Duodenal mucosa (tissue), 2 donors: Measurements from ENCODE around the gene ITPR1.

Experiments
- H3K27ac ChIP-seq: one replicate; pipeline ENCODE4 v1.7.0; 2013; ENCODE audit warnings: low read depth, low read length
- H3K27me3 ChIP-seq, 2 donors: one replicate each; pipeline ENCODE4 v1.7.0; 2013; ENCODE audit warnings: low read length in 2 of 2, control low read depth in 1 of 2; ENCODE audit not compliant: insufficient read depth in 2 of 2, control insufficient read depth in 1 of 2
- H3K36me3 ChIP-seq, 2 donors: one replicate each; pipeline ENCODE4 v1.7.0; 2013; ENCODE audit warnings: low read length in 2 of 2, control low read depth in 1 of 2; ENCODE audit not compliant: insufficient read depth in 2 of 2, control insufficient read depth in 1 of 2
- H3K4me1 ChIP-seq, 2 donors: one replicate each; pipeline ENCODE4 v1.7.0; 2013; ENCODE audit warnings: low read length in 2 of 2, control low read depth in 1 of 2; ENCODE audit not compliant: insufficient read depth in 2 of 2, control insufficient read depth in 1 of 2
- H3K4me3 ChIP-seq, 2 donors: one replicate each; pipeline ENCODE4 v1.7.0; 2013; ENCODE audit warnings: low read length in 2 of 2, low read depth in 1 of 2
- H3K9ac ChIP-seq, 2 donors: one replicate each; pipeline ENCODE4 v1.7.0; 2013; ENCODE audit warnings: low read length in 2 of 2, low read depth in 1 of 2
- H3K9me3 ChIP-seq, 2 donors: one replicate each; pipeline ENCODE4 v1.7.0; 2013; ENCODE audit warnings: low read length in 2 of 2, control low read depth in 1 of 2; ENCODE audit not compliant: control insufficient read depth in 1 of 2

The ITPR1 gene

GRCh38 chr3:4497843-4498324, 4.7 kb downstream of the ITPR1 start:
- Histone ChIP-seq H3K4me1 (peaks cover 12 to 21% of the 10 kb centered on the region in 2 donors), H3K27ac (no peak overlapping the region), H3K9me3 (no peaks in the 10 kb centered on the region), H3K27me3 (no peaks in the 10 kb centered on the region), H3K36me3 (peaks cover 0 to 4% of the 10 kb centered on the region in 2 donors), H3K9ac (no peak overlapping the region), H3K4me3 (no peak overlapping the region)

DNA sequence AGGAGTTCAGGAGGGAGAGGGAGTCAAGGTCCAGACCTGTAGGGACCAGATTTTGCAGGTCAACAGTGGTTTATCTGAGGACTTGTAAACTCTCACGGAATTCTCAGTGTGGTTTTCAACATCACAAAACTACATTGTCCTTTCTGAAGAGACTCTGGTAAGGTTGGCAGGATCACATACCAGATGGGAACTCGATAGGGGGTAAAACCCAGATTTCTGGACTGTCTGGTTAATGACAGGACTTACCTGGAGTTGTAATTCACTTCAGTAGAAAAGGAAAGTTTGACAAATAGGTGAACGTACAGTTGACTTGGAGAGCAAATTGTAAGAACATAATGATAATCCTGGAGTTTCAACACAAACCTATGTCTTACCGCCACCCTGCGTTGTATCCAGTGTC, 5.3 kb downstream of the ITPR1 start:
- peaks cover 17 to 21% of the 10 kb centered on the region in 2 donors for H3K4me1 ChIP-seq
- H3K4me3 ChIP-seq: no peak overlapping the region
- no peaks in the 10 kb centered on the region for H3K9me3 ChIP-seq
- peaks cover 0 to 4% of the 10 kb centered on the region in 2 donors for H3K36me3 ChIP-seq
- H3K27ac ChIP-seq: no peak overlapping the region
- H3K9ac ChIP-seq: no peak overlapping the region
- H3K27me3 ChIP-seq: no peaks in the 10 kb centered on the region

DNA sequence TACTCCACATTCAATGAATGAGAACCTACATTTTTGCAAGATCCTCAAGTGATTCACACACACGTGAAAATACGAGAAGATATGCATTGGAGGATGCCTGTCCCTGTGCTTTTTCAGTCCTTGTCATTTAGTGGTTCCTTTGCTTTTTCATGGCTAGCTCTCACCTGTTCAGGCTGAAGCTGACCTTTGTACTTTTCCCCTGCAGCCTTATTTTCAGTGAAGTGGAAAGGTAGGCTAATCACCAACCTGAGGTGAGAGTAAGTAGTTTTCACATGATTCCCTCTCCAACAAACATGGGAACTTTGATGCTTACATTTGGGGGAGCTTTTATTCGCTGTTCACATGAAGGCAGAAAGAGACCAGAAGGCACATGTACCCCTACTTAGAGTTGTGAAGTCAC, 8.3 kb downstream of the ITPR1 start:
- Histone ChIP-seq H3K4me3 (no peak overlapping the region), H3K27me3 (no peaks in the 10 kb centered on the region), H3K27ac (no peak overlapping the region), H3K4me1 (peaks cover 24 to 27% of the 10 kb centered on the region in 2 donors), H3K36me3 (peaks cover 0 to 4% of the 10 kb centered on the region in 2 donors), H3K9ac (no peak overlapping the region), H3K9me3 (no peaks in the 10 kb centered on the region)

GRCh38 chr3:4501927-4502326, 8.8 kb downstream of the ITPR1 start:
- no peaks in the 10 kb centered on the region for H3K9me3 ChIP-seq
- no peak overlapping the region for H3K9ac ChIP-seq
- no peaks in the 10 kb centered on the region for H3K27me3 ChIP-seq
- peaks cover 0 to 4% of the 10 kb centered on the region in 2 donors for H3K36me3 ChIP-seq
- no peak overlapping the region for H3K4me3 ChIP-seq
- no peak overlapping the region for H3K27ac ChIP-seq
- H3K4me1 ChIP-seq: peaks cover 24 to 27% of the 10 kb centered on the region in 2 donors

- peaks cover 24 to 33% of the 10 kb centered on the region in 2 donors for H3K4me1 ChIP-seq
Observed at GRCh38 chr3:4503050-4503449, 9.9 kb downstream of the ITPR1 start.

GRCh38 chr3:4504340-4505261, 11.5 kb downstream of the ITPR1 start:
- Histone ChIP-seq H3K4me1 (peaks cover 24 to 34% of the 10 kb centered on the region in 2 donors), H3K27me3 (no peaks in the 10 kb centered on the region), H3K36me3 (peaks cover 0 to 4% of the 10 kb centered on the region in 2 donors), H3K4me3 (peak overlapping the region; percentile 47 to 56), H3K9ac (peak overlapping the region; percentile 21 to 45), H3K9me3 (no peaks in the 10 kb centered on the region), H3K27ac (peak overlapping the region; percentile 33)

More at GRCh38 chr3:4503050-4503449, 9.9 kb downstream of the ITPR1 start:
- Histone ChIP-seq H3K4me3 (no peak overlapping the region), H3K9me3 (no peaks in the 10 kb centered on the region), H3K9ac (no peak overlapping the region), H3K36me3 (peaks cover 0 to 4% of the 10 kb centered on the region in 2 donors), H3K27me3 (no peaks in the 10 kb centered on the region), H3K27ac (no peak overlapping the region)

GRCh38 chr3:4505688-4506558, 12.8 kb downstream of the ITPR1 start:
- Histone ChIP-seq H3K27me3 (no peaks in the 10 kb centered on the region), H3K27ac (no peak overlapping the region), H3K9me3 (no peaks in the 10 kb centered on the region), H3K4me3 (no peak overlapping the region), H3K36me3 (peaks cover 0 to 4% of the 10 kb centered on the region in 2 donors), H3K9ac (no peak overlapping the region), H3K4me1 (peaks cover 24 to 34% of the 10 kb centered on the region in 2 donors)

- Histone ChIP-seq H3K4me3 (no peak overlapping the region), H3K36me3 (no peaks in the 10 kb centered on the region), H3K27me3 (no peaks in the 10 kb centered on the region), H3K9ac (no peak overlapping the region), H3K9me3 (no peaks in the 10 kb centered on the region), H3K4me1 (peaks cover 20 to 34% of the 10 kb centered on the region in 2 donors), H3K27ac (no peak overlapping the region)
Observed at GRCh38 chr3:4506559-4507023, 13.4 kb downstream of the ITPR1 start.

DNA sequence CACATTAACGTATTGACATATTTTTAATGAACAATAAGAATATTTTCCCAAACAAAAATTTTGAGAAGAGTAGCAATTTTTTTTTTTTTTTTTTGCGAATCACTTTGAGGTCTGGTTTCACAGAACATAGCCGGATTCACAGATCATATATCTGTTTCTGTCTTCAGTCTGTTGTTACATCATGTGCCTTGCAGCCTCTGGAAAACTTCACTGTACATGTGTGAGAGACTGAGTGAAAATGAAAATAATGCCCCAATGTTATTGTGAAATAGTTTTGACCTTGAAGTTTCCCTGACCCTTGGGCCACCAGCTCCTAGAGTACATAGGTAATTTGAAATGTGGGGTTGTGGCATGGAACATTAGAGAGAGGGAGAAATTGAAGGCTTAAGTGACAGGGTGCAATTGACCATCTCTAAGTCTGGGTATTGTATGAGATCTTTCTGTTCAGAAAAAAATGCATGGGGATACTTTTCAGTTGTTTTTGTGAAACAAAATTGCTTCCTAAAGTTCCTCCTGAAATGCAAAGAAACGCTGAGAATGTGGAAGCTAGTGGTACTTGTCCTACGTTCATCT, 14.0 kb downstream of the ITPR1 start:
- H3K4me3 ChIP-seq: no peak overlapping the region
- no peak overlapping the region for H3K27ac ChIP-seq
- H3K36me3 ChIP-seq: no peaks in the 10 kb centered on the region
- no peaks in the 10 kb centered on the region for H3K9me3 ChIP-seq
- H3K27me3 ChIP-seq: no peaks in the 10 kb centered on the region
- H3K9ac ChIP-seq: no peak overlapping the region
- peaks cover 15 to 34% of the 10 kb centered on the region in 2 donors for H3K4me1 ChIP-seq
